WI38 (cell line): ENCODE data around the gene POLR3H.
A peak's percentile ranks its signal among the peaks of the same experiment; 100 is the strongest.

Experiments used
- H3K4me3 ChIP-seq: 2 replicates; pipeline ENCODE4 v1.5.1; 2011; ENCODE audit warnings: low read depth, mild to moderate bottlenecking, control low read depth, low read length
- TF ChIP-seq, protein P1 (sequence below): IDR thresholded peaks from 2 replicates; pipeline ENCODE4 v1.5.1; 2012; ENCODE audit warnings: low read depth, mild to moderate bottlenecking, control low read depth, low read length

POLR3H gene

DNA sequence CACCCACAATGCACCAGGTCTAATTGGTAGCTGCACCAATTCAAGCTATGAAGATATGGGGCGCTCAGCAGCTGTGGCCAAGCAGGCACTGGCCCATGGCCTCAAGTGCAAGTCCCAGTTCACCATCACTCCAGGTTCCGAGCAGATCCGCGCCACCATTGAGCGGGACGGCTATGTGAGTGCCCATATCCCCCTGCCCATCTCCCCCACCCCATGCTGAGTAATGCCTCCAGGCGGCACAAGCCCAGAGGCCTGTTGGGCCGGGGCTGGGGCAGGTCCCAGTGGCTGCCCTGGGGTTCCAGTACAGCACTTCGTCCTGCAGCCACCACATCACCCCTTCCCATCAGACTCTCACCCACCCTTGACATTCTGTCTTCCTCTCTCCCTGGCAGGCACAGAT is 21.5 kb downstream of the POLR3H start:
- no peak overlapping the region for H3K4me3 ChIP-seq
- TF ChIP-seq, protein P1, sequence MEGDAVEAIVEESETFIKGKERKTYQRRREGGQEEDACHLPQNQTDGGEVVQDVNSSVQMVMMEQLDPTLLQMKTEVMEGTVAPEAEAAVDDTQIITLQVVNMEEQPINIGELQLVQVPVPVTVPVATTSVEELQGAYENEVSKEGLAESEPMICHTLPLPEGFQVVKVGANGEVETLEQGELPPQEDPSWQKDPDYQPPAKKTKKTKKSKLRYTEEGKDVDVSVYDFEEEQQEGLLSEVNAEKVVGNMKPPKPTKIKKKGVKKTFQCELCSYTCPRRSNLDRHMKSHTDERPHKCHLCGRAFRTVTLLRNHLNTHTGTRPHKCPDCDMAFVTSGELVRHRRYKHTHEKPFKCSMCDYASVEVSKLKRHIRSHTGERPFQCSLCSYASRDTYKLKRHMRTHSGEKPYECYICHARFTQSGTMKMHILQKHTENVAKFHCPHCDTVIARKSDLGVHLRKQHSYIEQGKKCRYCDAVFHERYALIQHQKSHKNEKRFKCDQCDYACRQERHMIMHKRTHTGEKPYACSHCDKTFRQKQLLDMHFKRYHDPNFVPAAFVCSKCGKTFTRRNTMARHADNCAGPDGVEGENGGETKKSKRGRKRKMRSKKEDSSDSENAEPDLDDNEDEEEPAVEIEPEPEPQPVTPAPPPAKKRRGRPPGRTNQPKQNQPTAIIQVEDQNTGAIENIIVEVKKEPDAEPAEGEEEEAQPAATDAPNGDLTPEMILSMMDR: no peak

DNA sequence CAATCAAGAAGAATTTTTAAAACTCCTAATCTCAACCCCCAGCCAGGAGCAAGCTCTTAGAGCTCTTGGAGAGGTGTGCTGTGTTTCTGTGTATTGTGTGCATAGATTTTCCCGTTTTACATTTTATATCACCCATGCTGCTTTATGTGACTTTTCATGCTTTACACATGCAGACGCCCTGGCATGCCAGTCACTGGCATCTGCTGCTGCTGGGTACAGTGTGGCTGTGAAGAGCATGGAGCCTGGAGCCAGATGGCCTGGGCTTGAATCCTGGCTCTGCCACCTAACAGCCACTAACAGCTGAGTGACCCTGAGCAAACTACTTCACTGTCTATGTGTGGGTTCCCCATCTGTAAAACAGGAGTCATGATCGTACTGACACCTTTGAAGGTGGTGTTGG is 23.1 kb downstream of the POLR3H start:
- no peak overlapping the region for H3K4me3 ChIP-seq
- TF ChIP-seq, protein P1: no peak

DNA sequence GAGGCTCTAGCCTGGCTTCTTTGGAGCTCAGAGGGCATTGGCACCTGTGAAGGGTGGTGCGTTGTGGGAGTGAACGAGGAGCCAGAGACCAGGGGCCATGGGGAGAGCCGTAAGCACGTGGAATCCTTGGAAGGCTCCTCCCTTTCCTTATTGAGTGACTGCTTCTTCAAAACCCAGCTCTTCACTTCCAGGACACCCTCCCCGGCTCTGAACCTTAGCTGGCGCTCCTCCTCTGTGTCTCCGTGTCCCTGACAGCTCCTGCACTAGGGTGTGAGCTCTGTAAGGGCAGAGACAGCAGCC is 26.3 kb downstream of the POLR3H start:
- TF ChIP-seq, protein P1: no peak
- H3K4me3 ChIP-seq: no peak overlapping the region

DNA sequence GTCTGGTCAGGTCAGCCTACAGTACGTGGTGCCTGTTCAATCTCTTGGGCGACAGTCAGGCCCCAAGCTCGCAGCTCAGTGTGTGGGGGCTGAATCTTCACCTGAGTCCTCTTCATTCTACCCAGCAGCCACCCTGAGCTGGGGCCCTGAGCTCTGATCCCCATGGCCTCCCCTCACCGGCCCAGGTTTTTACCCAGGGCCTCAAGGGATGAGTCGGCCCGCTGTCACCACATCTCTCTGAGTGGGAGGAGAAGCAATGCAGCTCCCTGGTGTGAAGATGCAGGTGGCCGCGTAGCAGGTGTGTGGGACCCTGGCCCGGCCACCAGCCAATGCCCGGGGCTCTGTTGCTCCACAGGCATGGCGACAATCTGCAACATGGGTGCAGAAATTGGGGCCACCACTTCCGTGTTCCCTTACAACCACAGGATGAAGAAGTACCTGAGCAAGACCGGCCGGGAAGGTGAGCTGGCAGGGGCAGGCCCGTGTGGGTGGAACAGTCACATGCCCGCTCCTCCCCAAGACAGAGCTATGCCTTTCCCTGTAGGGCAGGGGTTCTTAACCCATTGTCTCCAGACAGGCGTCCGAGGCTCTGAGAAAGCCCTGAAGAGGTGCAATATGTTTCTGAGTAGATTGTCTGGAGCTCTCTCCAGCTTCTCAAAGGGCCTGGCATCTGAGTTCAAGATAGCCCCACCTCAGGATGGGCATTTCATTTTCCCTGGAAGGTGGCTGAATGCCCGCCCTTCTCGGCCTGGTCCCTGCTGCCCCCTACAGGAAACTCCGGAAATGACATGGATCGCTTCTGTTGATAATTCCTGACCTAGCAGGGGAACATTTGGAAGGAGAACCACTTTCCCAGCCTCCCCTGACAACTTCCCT is 26.9 kb downstream of the POLR3H start:
- H3K4me3 ChIP-seq: no peak overlapping the region
- TF ChIP-seq, protein P1: peak; percentile 92

GRCh38 chr22:41516462-41516861 is 27.8 kb downstream of the POLR3H start:
- no peak overlapping the region for H3K4me3 ChIP-seq
- TF ChIP-seq, protein P1: no peak

- TF ChIP-seq, protein P1: no peak
- no peak overlapping the region for H3K4me3 ChIP-seq
Measured at GRCh38 chr22:41513391-41513790, 30.9 kb downstream of the POLR3H start.

- TF ChIP-seq, protein P1: no peak
- H3K4me3 ChIP-seq: no peak overlapping the region
Measured at GRCh38 chr22:41512421-41513194, 31.7 kb downstream of the POLR3H start.
